HG02943 (cell line): Measurements from ENCODE around the gene TRIM60.
"Not testable (repeated sequence)": the region's sequence is repeated elsewhere in the genome, so short reads cannot be mapped to it uniquely, and the experiment has no call there.

Experiments
- ATAC-seq: cut with Tn5 transposase; IDR thresholded peaks from one replicate; pipeline ENCODE4 v1.9.1; 2021; ENCODE audit warnings: mild to moderate bottlenecking, low read depth, moderate library complexity; ENCODE audit not compliant: unreplicated experiment

TRIM60 gene

DNA sequence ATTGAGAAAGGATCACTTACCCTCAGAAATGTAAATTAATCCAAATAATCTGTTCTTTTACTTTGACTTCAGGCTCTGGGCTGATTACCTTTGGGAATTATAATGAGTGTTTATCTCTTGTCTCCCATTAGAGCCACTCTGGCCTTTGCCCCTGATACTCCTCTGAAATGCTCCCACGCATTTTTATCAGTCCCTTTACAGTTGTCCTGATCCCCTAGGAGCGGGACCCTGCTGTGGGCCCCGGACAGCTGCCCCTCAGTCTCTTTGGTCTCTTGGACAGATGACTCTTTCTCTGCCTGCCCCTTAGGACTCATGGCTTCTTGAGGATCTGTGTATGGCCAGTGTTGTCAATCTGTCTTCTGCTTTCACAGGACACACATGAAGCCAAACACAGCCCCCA is 20.8 kb downstream of the TRIM60 start:
- ATAC-seq, result no peak

DNA sequence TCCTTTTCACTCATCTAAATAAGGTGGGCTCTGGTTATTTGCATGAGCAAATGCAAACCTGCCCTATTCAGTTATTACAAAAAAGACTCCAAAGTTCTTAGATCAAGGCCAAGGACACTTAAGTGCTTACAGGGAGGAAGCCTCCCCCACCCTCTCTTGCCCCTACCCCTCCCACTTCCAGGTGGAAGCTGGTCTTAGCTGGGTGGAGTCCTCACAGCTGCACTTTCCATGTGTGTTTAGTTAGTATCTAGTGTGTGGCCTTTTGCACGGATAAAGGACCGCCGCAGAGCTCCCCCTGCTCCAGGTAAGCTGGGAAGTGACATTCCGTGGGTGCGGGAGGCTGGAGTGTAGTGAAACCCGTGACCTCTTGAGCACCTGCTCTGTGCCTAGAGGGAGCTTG is 21.8 kb downstream of the TRIM60 start, which contains the start of gene TRIM75:
TSS of gene TRIM75 (plus strand) at position 222 of the 400 bp plus-strand sequence. CDS start 5,282 bp downstream, outside the sequence.
- no peak for ATAC-seq

DNA sequence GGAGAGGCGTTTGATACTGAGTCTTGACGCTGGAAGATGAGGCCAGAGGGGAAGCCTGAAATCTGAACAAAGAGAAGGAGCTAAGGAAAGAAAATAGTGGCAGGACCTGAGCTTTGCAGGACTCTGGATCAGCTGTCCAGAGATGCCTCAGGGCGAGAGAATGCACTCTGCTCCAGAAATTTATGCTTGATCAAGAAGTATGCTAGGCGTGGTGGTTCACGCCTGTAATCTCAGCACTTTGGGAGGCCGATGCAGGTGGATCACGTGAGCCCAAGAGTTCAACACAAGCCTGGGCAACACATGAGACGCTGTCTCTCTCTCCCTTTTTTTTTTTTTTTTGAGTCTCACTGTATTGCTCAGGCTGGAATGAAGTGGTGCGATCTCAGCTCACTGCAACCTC is 23.8 kb downstream of the TRIM60 start:
- ATAC-seq, result no peak

DNA sequence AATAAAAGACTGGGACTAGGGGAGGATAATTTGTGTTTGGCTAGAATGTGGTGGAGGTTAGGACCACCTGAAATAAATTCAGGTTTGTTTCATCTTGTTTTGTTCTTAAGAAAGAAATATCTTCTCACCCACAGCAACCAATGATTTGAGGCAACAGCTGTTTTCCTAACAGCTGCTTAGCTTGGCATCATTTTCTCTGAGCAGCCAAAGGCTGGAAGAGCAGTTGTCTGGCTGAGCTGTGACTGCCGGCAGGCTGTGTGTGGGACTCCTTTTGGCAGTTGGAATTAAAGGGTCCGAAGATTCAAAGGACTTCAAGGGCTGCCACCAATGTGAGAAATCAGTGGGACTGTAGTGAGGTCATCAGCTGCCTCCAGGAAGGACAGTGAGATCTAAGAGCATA is 26.9 kb downstream of the TRIM60 start:
- no peak for ATAC-seq

DNA sequence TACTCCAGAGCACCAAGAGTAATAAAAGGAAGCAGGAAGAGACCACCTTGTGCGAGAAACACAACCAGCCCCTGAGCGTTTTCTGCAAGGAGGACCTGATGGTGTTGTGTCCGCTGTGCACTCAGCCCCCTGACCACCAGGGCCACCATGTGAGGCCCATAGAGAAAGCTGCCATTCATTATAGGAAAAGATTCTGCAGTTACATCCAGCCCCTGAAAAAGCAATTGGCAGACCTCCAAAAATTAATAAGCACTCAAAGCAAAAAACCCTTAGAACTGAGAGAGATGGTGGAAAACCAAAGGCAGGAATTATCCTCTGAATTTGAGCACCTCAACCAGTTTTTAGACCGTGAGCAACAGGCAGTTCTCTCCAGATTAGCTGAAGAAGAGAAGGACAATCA is 27.6 kb downstream of the TRIM60 start:
- no peak for ATAC-seq

DNA sequence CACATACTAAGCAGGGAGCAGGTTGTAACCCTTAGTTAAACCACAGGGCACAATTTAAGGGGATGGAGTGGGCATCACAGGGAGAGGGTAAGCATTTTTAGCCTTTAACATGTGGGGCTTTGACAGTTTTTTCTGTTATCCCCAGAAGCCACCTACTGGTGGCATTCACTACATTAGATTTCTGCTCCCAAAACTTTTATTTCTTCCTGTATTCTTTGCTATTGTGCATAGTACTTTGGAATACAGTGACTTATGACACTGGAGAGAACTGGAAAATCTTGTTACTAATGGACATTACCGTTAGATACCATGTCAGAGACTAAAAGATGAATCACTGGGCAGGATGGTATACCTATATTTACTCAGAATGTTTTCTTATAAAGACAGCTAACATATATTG is 29.1 kb downstream of the TRIM60 start:
- no peak for ATAC-seq

DNA sequence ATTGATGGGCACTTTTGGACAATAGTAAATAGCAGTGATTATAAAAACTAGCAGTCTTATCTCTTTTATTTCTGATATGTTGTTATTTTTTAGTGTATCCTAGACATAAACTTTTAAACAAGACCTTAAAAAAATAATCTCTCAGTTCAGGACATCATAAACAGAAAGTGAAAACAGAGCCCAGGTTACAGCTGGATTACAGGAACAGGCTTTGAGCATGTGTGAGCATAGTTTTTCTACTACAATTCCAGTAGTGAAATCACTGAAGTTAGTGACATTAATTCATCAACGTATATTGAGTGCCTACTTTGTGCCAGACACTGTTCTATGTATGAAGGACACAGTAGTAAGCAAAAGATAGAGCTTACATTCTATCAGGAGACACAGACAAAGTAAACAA is 38.8 kb downstream of the TRIM60 start:
- ATAC-seq, result no peak

DNA sequence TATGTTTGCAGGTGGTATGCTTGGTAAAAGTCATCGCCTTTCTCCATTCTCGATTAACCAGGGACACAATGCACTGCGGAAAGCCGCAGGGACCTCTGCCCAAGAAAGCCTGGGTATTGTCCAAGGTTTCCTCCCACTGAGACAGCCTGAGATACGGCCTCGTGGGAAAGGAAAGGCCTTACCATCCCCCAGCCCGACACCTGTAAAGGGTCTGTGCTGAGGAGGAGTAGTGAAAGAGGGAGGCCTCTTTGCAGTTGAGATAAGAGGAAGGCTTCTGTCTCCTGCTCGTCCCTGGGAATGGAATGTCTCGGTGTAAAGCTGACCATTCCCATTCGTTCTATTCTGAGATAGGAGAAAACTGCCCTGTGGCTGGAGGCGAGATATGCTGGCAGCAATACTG is 41.5 kb downstream of the TRIM60 start:
- not testable (repeated sequence) for ATAC-seq

DNA sequence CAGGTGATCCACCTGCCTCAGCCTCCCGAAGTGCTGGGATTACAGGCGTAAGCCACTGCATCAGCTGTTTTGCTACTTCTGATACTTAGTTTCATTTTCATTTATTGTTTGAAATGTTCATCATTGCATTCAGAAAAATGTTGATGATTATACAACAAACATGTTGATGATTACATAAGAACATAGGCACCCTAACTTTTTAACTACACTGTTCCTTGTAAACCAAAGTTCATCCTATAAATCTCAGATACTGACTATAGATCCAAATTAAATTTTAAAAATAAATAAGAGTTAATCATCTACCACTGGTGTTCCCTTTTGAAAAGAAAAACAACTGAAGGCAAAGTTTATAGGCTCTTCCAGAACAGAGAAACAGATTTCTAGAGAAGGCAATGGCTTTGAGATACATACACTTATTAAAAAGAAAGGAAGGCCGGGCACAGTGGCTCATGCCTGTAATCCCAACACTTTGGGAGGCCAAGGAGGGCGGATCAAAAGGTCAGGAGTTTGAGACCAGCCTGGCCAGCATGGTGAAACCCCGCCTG is 45.3 kb downstream of the TRIM60 start:
- ATAC-seq, result no peak

DNA sequence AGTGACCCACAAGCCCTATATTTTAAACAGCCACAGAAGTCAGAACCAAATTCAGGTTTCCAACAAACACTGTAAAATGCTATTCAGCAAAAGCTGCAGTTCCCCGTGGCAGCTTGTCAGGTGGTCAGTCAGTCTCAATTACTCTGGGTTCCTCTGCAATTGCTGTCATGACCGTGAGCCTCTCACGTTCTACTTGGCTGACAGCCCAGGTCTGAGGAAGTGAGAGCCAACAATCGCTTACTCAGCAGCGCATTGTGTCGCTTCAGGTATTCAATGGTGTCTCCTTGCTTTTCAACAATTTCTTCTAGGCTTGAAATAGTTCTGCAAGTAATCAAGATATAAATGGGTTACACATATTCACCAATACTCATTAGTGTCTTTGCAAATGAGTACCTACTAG is 47.7 kb downstream of the TRIM60 start:
- ATAC-seq, result no peak

DNA sequence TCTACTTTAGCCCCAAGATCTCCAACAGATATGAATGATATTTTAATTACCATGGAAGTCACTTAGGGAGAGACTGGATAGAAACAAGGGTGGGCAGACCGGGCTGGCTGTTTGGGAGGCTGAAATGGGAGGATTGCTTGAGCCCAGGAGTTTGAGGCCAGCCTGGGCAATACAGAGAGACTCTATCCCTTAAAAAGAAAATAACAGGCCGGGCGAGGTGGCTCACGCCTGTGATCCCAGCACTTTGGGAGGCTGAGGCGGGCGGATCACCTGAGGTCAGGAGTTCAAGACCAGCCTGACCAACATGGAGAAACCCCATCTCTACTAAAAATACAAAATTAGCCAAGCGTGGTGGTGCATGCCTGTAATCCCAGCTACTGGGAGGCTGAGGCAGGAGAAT is 53.0 kb downstream of the TRIM60 start:
- not testable (repeated sequence) for ATAC-seq

DNA sequence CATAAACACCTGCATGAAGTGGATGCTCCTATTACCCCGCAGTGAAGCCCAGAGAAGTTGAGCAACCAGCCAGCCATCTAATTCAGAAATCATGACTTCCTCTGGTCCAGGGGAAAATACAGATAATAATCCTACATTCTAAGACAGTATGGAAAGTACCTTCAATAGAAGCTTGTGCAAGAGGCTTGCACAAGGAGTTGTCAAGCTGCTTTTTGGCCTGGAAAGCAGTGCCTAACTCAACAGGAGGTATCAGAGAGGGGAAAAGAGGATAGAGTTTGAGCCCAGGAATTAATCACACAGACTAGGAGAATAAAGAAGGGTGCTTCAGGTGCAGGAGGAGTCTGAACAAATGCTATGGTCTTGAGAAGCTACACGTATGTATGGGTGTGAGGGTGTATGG is 54.1 kb downstream of the TRIM60 start:
- ATAC-seq, result no peak

DNA sequence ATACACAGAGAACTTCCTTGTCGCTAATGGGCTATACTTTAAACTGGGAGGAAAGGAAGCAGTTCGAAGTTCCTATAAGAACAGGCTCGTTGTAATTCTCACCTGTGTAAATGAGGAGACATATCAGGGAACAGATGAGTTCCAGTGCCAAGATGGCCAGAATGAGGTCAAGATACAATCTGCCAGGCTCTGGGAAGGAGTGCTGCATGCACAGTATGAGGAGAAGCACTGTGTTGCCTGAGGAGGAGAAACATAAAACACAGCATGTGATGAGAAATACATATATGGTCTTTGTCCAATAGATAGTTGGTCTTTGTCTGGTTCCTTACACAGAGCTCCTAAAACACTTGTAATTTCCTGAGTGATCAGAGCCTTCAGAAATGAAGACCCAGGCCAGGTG is 56.6 kb downstream of the TRIM60 start:
- ATAC-seq, result no peak
